ENCODE data around the gene C4orf54.

Gene C4orf54

GRCh38 chr4:99610605-99611175 lies 46.9 kb downstream of the C4orf54 start:
- DNase-seq (ENCODE audit: extremely low read depth, insufficient read length): no peak
- no peak overlapping the region for H3K4me3 ChIP-seq (replicated peaks; ENCODE audit: low read depth, low read length)

DNA sequence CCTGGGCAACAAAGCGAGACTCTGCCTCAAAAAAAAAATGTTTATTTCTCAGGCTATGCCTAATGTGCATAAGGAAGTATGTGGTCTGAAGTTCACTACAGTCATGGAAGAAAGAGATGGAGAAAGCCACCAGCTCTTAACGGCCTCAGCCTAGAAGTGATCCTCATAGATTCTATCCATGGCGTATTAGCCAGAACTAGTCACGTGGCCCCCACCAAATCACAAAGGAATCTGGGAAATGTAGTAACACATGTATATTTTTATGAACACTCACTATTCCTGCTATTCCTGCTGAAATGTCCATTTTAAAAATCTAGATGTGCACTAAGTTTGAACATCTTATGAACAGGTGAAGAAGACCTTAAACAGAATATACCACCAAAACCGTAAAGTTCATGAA lies 49.2 kb downstream of the C4orf54 start:
- TF ChIP-seq, protein P1, sequence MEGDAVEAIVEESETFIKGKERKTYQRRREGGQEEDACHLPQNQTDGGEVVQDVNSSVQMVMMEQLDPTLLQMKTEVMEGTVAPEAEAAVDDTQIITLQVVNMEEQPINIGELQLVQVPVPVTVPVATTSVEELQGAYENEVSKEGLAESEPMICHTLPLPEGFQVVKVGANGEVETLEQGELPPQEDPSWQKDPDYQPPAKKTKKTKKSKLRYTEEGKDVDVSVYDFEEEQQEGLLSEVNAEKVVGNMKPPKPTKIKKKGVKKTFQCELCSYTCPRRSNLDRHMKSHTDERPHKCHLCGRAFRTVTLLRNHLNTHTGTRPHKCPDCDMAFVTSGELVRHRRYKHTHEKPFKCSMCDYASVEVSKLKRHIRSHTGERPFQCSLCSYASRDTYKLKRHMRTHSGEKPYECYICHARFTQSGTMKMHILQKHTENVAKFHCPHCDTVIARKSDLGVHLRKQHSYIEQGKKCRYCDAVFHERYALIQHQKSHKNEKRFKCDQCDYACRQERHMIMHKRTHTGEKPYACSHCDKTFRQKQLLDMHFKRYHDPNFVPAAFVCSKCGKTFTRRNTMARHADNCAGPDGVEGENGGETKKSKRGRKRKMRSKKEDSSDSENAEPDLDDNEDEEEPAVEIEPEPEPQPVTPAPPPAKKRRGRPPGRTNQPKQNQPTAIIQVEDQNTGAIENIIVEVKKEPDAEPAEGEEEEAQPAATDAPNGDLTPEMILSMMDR (IDR thresholded peaks at IDR 0.05; ENCODE audit: insufficient read depth, low read length, poor library complexity, severe bottlenecking): no peak
- Histone ChIP-seq H3K36me3 (ENCODE audit: control insufficient read depth, insufficient read depth, low read length) (no peaks in the 10 kb centered on the region), H3K4me3 (replicated peaks; ENCODE audit: low read depth, low read length) (no peak overlapping the region), H3K27me3 (replicated peaks; ENCODE audit: control insufficient read depth, insufficient read depth, low read length) (no peaks in the 10 kb centered on the region)
- DNase-seq (ENCODE audit: extremely low read depth, insufficient read length): no peak

More at GRCh38 chr4:99610605-99611175, 46.9 kb downstream of the C4orf54 start:
- TF ChIP-seq, protein P1 (IDR thresholded peaks at IDR 0.05; ENCODE audit: insufficient read depth, low read length, poor library complexity, severe bottlenecking): no peak
- no peaks in the 10 kb centered on the region for H3K27me3 ChIP-seq (replicated peaks; ENCODE audit: control insufficient read depth, insufficient read depth, low read length)
- H3K36me3 ChIP-seq (ENCODE audit: control insufficient read depth, insufficient read depth, low read length): no peaks in the 10 kb centered on the region

Measured in GM06990 (cell line).